GM23248 (cell line): ENCODE results near the gene KIAA1671. TPM values are rescaled to one million over a fixed set of nuclear protein-coding genes. Genes with fewer than 3 reads are reported as not detected.

Source experiments
- DNase-seq: peaks from one replicate; pipeline ENCODE4 v3.0.0-alpha.2; 2015
- H2AFZ ChIP-seq: fragments of 200-600 bp; sonication (generic); 2 replicates; pipeline ENCODE4 v1.6.1; 2016; ENCODE audit warnings: antibody characterized with exemption
- H3F3A ChIP-seq: fragments of 200-600 bp; sonication (generic); 2 replicates; pipeline ENCODE4 v1.6.1; 2016; ENCODE audit warnings: mild to moderate bottlenecking, antibody characterized with exemption, mixed run types; ENCODE audit not compliant: insufficient read depth
- H3K27ac ChIP-seq: fragments of 200-600 bp; sonication (generic); 2 replicates; pipeline ENCODE4 v1.5.1; 2016; ENCODE audit warnings: mild to moderate bottlenecking
- H3K27me3 ChIP-seq: fragments of 200-600 bp; sonication (generic); replicated peaks from 2 replicates; pipeline ENCODE4 v1.6.1; 2016; ENCODE audit warnings: mild to moderate bottlenecking; ENCODE audit not compliant: insufficient read depth
- H3K36me3 ChIP-seq: fragments of 200-600 bp; sonication (generic); 2 replicates; pipeline ENCODE4 v1.6.1; 2016; ENCODE audit warnings: low read depth, mild to moderate bottlenecking
- H3K4me1 ChIP-seq: fragments of 200-600 bp; sonication (generic); 2 replicates; pipeline ENCODE4 v1.6.1; 2016; ENCODE audit warnings: mild to moderate bottlenecking; ENCODE audit not compliant: insufficient read depth
- H3K4me2 ChIP-seq: fragments of 200-600 bp; sonication (generic); one replicate; pipeline ENCODE4 v1.6.1; 2016; ENCODE audit warnings: mild to moderate bottlenecking; ENCODE audit not compliant: unreplicated experiment
- H3K4me3 ChIP-seq: fragments of 200-600 bp; sonication (generic); 2 replicates; pipeline ENCODE4 v1.5.1; 2016; ENCODE audit warnings: mild to moderate bottlenecking
- H3K79me2 ChIP-seq: fragments of 200-600 bp; sonication (generic); 2 replicates; pipeline ENCODE4 v1.6.1; 2016; ENCODE audit warnings: mild to moderate bottlenecking; ENCODE audit not compliant: insufficient read depth
- H3K9ac ChIP-seq: fragments of 200-600 bp; sonication (generic); 2 replicates; pipeline ENCODE4 v1.6.1; 2016; ENCODE audit warnings: mild to moderate bottlenecking
- H3K9me2 ChIP-seq: fragments of 200-600 bp; sonication (generic); 2 replicates; pipeline ENCODE4 v1.6.1; 2016; ENCODE audit warnings: mixed run types, mild to moderate bottlenecking, moderate library complexity; ENCODE audit not compliant: insufficient read depth
- H3K9me3 ChIP-seq: fragments of 200-600 bp; sonication (generic); one replicate; pipeline ENCODE4 v1.6.1; 2017; ENCODE audit warnings: low read depth
- H4K20me1 ChIP-seq: fragments of 200-600 bp; sonication (generic); 2 replicates; pipeline ENCODE4 v1.6.0; 2016; ENCODE audit not compliant: insufficient read depth
- EZH2 ChIP-seq: fragments of 200-600 bp; sonication (generic); IDR thresholded peaks from 2 replicates; pipeline ENCODE4 v1.6.1; 2018; ENCODE audit warnings: antibody characterized with exemption, mild to moderate bottlenecking; ENCODE audit not compliant: insufficient read depth, poor library complexity, severe bottlenecking
- EZH2phosphoT487 ChIP-seq: fragments of 200-600 bp; sonication (generic); IDR thresholded peaks from 2 replicates; pipeline ENCODE4 v1.6.1; 2018; ENCODE audit warnings: antibody characterized with exemption, moderate library complexity, mild to moderate bottlenecking, low read depth; ENCODE audit not compliant: insufficient read depth
- WGBS, 2 experiments: methylation state at CpG; one replicate each; pipeline ENCODE4 v1.1.6; 2015 to 2017; ENCODE audit warnings: low lambda C conversion rate in 2 of 2, low coverage in 1 of 2; ENCODE audit errors: missing lambda C conversion rate in 2 of 2; 5-methylcytosine and 5-hydroxymethylcytosine counted together
- in situ Hi-C: fragments of 300-500 bp; cut with MboI; formaldehyde crosslinking; loops from 2 replicates; pipeline ENCODE4 v1.15.0; 2020
- polyA plus RNA-seq: library from polyadenylated mRNA; unstranded; fragments of >200 nt; fragmentation: Nextera tagmentation; extraction: Ambion mirVana; gene quantifications from 2 replicates; pipeline ENCODE4 v1.2.1, GENCODE V29; 2016
- total RNA-seq: library from RNA; depleted of rRNA; stranded (reverse); fragments of >200 nt; shearing (Covaris generic); gene quantifications from 2 replicates; pipeline ENCODE4 v1.2.3, GENCODE V29; 2014

Gene KIAA1671
- total and polyA plus RNA-seq, 2 experiments from 2014 or later = 0.25 to 0.76 TPM

- H3K9me3 ChIP-seq = no peaks in the 10 kb centered on the region
- H3K4me3 ChIP-seq = no peak overlapping the region
- no peak for TF ChIP-seq EZH2phosphoT487
- no peak for TF ChIP-seq EZH2
- DNase-seq = no peak
- no peaks in the 10 kb centered on the region for H3F3A ChIP-seq
- H3K4me2 ChIP-seq = no peak overlapping the region
- no peaks in the 10 kb centered on the region for H3K27me3 ChIP-seq
- no peak overlapping the region for H3K27ac ChIP-seq
- no peak overlapping the region for H3K9ac ChIP-seq
- H3K9me2 ChIP-seq = no peaks in the 10 kb centered on the region
- in situ Hi-C loops = no loop called here
- H3K4me1 ChIP-seq = no peaks in the 10 kb centered on the region
- H4K20me1 ChIP-seq = no peaks in the 10 kb centered on the region
- 57 to 61% methylated on average over 13 of the region's 13 CpGs for WGBS, 2 experiments
- H3K79me2 ChIP-seq = no peaks in the 10 kb centered on the region
- no peaks in the 10 kb centered on the region for H3K36me3 ChIP-seq
- no peak overlapping the region for H2AFZ ChIP-seq
Observed at GRCh38 chr22:25174156-25174887, 221.8 kb downstream of the KIAA1671 start.

GRCh38 chr22:25174888-25175411, 222.4 kb downstream of the KIAA1671 start:
- in situ Hi-C loops = no loop called here

GRCh38 chr22:25176175-25176574, 223.7 kb downstream of the KIAA1671 start:
- in situ Hi-C loops = no loop called here
- WGBS, 2 experiments = 76 to 84% methylated on average over 6 of the region's 6 CpGs

More at GRCh38 chr22:25174888-25175411, 222.4 kb downstream of the KIAA1671 start:
- Histone ChIP-seq H3K4me3 (no peak overlapping the region), H3K36me3 (no peaks in the 10 kb centered on the region), H3K27ac (no peak overlapping the region), H3F3A (no peaks in the 10 kb centered on the region), H3K9ac (no peak overlapping the region), H4K20me1 (no peaks in the 10 kb centered on the region), H2AFZ (no peak overlapping the region), H3K79me2 (no peaks in the 10 kb centered on the region), H3K27me3 (no peaks in the 10 kb centered on the region), H3K9me3 (no peaks in the 10 kb centered on the region), H3K4me1 (no peaks in the 10 kb centered on the region), H3K9me2 (no peaks in the 10 kb centered on the region), H3K4me2 (no peak overlapping the region)
- DNase-seq = no peak
- 42 to 46% methylated on average over 6 of the region's 6 CpGs for WGBS, 2 experiments
- TF ChIP-seq EZH2 (no peak), EZH2phosphoT487 (no peak)

GRCh38 chr22:25176799-25177198, 224.3 kb downstream of the KIAA1671 start:
- Histone ChIP-seq H3K4me3 (no peak overlapping the region), H4K20me1 (no peaks in the 10 kb centered on the region), H3K9me2 (no peaks in the 10 kb centered on the region), H3K27ac (no peak overlapping the region), H3K9ac (no peak overlapping the region), H3K79me2 (no peaks in the 10 kb centered on the region), H3F3A (no peaks in the 10 kb centered on the region), H2AFZ (no peak overlapping the region), H3K9me3 (no peaks in the 10 kb centered on the region), H3K27me3 (no peaks in the 10 kb centered on the region), H3K4me1 (no peaks in the 10 kb centered on the region), H3K36me3 (no peaks in the 10 kb centered on the region), H3K4me2 (no peak overlapping the region)
- in situ Hi-C loops = no loop called here
- 47 to 77% methylated on average over 3 of the region's 3 CpGs for WGBS, 2 experiments
- TF ChIP-seq EZH2phosphoT487 = no peak
- no peak for DNase-seq

More at GRCh38 chr22:25176175-25176574, 223.7 kb downstream of the KIAA1671 start:
- Histone ChIP-seq H3K27me3 (no peaks in the 10 kb centered on the region), H3F3A (no peaks in the 10 kb centered on the region), H3K4me1 (no peaks in the 10 kb centered on the region), H3K9me3 (no peaks in the 10 kb centered on the region), H3K27ac (no peak overlapping the region), H4K20me1 (no peaks in the 10 kb centered on the region), H3K9me2 (no peaks in the 10 kb centered on the region), H3K79me2 (no peaks in the 10 kb centered on the region), H2AFZ (no peak overlapping the region), H3K9ac (no peak overlapping the region), H3K4me2 (no peak overlapping the region), H3K36me3 (no peaks in the 10 kb centered on the region), H3K4me3 (no peak overlapping the region)
- TF ChIP-seq EZH2phosphoT487 (no peak), EZH2 (no peak)
- DNase-seq = no peak
